NCI-H1930 (cell line): ENCODE data around the gene ZNF784.

ENCODE experiments used
- DNase-seq, 2 experiments: peaks; one replicate each; lab custom pipeline; 2025; lab: John Stamatoyannopoulos, UW

Gene ZNF784

DNA sequence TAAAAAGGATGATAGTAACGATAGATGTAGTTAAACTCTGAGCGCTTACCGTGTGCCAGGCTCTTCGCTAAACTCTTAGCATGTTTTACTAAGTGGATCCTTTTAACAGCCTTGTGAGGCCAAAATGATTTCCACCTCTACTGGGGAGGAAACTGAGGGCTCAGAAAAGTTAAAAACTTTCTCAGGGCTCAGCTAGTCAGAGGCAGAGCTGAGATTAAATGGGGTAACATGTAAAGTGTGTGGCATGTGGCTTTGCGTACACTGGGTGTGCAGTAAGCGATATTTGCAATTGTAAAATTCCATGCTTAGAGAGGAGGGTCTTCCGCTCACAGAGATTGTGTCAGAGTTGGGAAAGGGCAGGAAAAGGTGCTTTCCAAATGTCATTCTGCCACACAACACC is 32.2 kb upstream of the ZNF784 start:
- no peak for DNase-seq

DNA sequence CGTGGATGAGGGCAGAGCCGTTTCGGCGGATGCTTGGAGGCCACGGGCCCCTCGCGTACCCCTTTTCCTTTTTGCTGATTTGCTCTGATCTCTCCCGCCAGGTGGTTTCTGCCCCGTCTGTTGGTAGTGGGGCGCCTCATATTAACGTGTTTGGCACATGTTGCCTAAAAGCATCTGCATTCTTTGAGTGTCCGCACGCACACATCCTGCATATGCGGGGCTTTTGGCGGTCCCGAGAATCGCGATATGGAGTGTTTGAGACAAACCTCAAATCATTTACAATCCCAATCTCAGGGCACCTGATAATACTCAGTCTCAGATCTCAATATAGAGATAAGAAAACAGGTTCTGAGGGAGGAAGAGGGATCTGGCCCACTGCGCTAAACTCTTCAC is 31.3 kb upstream of the ZNF784 start:
- DNase-seq = no peak

DNA sequence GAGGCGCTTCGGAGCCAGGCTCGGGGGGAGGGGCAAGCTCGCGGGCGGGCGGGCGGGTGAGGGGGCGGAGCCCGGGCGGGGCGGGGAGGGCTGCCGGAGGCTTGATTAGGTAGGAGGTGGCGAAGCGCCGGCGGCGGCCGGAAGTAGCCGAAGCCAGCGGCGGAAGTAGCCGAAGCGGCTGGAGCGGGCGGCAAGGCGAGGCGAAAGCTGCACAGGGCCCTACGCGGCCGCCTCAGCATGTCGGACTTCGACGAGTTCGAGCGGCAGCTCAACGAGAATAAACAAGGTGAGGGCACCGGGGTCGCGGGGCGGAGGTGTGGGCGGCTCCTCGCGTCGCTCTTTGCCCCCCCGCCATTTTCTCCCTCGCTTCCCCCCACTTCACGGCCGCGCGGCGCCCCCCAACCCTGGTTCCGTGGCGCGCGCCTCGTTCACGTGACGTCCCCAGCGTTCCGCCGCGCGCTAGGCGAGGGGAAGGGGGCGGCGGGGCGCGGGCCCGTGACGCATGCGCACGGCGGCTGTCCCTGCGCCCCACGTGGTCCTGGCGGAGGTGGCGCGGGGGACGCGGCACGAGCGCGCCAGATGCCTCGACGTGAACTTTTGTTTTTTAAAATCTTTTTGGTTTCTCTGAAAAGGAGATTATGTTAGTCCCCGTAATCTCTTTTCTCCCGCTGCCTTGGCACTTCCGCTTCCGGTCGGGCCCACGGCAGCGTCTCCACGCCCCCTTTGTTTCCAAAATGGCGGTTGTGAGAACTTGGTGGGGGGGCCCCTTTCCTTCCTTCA is 30.7 kb upstream of the ZNF784 start, which contains the start of gene U2AF2:
Gene U2AF2, plus strand, starts transcription at position 168 of the 780 bp plus-strand sequence. Its CDS starts 70 bp downstream, at position 238.
- peak; percentile 96 to 98 for DNase-seq

DNA sequence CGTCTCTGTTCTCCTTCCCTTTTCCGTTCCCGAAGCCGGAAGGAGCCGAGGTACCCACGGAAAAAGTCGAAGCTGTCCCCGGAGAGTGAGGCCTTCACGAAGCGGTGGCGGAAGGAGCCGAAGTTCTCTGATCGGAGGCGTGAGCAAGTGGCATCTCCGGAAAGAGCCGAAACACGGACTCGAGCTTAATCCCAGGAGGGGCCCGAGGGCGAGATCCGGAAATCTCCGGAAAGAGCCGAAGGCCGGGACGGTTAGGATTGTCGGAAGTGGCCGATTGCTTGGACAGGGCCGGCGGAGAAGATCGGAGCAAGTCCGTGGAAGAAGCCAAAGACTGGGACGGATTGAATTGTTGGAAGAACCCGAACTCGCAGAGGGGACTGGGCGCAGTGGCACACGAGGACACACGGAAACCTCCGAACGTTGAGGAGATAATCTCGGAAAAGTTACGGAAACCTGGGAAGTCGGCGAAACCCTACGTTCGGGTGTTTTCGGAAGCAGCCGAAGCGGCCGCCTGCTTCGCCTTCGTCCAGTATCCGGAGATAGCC is 30.0 kb upstream of the ZNF784 start:
- DNase-seq = peak; percentile 100

DNA sequence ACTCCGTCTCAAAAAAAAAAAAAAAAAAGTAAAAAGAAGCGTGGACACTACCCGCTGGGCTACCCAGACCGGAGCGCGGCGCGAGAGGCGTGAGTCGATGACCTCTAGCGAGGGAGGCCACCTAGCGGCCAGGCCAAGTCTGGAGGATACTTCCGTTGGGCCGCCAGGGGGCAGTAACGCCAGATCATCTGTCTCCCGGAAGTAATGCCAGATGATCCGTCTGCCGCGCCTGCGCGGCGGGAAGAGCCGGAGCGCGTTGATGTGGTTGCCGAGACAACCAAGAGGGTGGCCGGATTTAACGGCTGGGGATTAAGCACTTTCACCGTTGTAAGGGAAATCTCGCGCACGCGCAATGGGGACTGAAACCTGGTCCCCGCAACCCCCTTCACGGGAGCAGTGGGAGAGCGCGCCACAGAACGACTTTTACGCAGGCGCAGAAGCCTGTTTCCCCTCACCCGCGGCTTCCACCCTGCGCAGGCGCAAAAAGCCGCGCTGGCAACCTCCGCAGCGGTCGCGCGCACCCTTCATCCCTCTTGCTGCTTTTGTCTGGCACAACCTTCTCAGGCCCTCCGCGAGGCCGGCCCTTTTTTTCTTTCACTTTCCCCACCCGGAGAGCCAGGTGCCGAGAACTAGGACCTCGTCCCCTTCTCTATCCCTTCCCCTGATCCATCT is 29.4 kb upstream of the ZNF784 start:
- DNase-seq = peak; percentile 99 to 100

DNA sequence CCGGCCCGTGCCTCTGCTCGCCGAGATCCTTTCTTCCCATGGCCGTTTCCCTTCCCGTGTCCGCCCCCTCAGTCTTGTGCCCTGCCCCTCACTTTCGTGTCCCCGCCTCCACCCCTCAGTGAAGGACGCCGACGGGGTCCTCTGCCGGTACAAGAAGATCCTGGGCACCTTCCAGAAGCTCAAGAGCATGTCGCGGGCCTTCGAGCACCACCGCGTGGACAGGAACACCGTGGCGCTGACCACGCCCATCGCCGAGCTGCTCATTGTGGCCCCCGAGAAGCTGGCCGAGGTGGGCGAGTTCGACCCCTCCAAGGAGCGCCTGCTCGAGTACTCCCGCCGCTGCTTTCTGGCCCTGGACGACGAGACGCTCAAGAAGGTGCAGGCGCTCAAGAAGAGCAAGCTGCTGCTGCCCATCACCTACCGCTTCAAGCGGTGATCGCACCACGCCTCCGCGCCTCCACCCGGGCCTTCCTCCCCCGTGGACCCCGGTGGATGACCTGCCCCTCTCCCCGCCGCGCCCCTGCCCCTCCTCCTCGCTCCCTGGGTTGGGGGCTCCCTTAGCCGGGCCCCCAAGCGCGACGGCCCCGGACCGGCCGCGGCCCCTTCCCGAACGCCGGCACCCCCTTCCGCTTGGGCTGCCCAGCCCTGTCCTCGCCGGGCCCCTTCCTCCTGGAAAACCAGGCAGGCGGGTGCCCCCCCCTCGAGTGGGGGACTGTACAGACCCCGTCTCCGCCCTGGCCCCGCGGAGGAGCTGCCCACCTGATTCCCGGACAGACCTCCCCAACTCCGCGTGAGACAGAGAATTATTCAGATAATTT is 28.2 kb upstream of the ZNF784 start:
- no peak for DNase-seq

DNA sequence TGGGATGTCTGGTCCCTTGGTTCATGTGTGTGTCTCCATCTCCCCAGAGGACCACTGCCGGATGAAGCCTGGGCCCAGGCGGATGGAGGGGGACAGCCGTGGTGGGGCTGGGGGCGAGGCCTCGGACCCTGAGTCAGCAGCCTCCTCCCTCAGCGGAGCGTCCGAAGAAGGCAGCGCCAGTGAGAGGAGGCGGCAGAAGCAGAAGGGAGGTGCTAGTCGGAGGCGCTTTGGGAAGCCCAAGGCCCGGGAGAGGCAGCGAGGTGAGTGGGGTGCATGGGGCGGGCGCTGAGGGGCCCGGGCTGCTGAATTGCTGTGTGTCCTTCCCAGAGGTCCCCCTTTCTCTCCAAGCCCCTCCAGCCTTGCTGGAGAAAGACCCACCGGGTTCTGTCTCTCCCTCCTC is 26.9 kb upstream of the ZNF784 start:
- no peak for DNase-seq

DNA sequence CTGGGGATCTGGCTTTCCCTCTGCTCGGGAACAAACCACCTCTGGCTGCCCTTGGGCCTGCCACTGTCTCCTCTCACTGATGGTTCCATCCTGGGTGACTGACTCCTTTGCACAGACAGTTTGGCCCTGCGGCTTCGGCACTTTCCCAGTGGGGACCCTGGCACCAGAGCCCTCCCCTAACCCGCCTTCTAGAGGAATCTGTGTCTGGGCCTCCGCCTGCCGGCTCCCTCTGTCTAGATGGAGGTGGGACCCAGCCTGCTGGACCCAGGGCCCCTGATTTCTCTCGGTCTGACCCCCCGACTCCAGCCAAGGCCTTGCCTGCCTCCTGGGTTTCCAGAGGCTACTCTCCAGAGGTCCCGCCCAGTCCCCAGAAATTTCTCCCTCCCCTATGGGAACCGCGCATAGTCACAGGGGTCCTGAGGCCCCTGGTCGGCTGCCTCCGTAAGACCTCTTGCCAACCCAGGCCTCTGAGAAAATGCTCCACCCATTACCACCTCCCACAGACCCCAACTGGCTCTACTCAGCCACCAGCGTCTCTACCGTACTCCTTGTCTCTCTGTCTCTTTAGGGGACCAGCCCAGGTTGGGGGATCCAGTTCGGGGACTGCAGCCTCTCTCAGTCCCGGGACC is 26.4 kb upstream of the ZNF784 start:
- no peak for DNase-seq

DNA sequence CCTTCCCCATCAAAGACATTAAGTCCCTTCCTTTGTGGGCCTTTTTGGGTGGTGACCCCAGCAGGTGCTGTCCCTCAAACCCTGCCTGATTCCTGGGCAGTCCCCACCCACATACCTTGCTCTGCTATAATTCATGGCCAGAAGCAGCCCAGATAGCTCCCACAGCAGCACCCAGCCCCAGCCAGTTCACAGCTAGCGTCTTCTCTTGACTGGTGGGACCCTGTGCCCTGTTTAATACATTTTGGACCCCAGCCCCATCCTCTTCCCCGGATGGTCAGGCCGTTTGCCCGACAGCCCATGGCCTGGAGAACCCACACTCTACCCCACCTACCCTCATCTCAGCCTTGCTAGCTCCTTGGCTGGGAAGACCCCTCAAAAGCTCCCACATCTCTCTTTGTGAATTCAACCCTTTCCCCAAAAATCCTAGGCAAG is 25.8 kb upstream of the ZNF784 start:
- no peak for DNase-seq

DNA sequence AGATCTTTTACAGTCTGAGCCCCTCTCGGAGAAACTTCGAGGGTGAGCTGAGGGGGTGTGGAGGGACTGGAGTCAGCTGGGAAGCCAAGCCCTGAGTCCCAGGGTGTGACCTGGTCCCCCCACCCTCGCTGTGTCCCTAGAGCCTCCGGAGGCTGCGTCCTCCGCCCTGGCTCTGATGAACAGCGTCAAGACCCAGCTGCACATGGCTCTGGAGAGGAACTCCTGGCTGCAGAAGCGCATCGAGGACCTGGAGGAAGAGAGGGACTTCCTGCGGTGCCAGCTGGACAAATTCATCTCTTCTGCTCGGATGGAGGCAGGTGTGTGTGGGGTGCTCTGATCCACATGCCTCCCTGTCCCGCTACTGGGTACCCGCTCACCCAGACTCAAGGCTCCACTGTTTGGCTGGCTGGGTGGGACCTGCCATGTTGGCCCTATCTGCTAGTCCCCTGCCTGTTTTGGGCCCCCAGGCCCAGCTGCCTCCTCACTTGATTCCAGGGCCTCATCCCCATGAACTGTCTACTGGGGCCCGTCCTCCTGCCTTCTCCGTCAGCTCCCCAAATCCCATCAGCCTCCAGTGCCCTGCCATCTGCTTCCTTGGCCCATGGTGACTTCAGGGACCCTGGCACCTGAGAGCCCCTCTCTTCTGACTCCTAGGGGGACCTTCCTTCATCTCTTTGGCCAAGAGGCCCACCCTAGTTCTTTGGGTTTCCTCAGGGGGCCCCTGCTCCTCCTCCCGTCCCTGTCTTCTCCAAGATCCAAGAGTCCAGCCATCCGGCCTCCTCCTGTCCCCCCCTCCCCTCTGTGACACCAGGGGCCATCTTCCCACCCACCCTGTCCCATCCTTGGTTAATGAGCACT is 25.1 kb upstream of the ZNF784 start:
- no peak for DNase-seq

DNA sequence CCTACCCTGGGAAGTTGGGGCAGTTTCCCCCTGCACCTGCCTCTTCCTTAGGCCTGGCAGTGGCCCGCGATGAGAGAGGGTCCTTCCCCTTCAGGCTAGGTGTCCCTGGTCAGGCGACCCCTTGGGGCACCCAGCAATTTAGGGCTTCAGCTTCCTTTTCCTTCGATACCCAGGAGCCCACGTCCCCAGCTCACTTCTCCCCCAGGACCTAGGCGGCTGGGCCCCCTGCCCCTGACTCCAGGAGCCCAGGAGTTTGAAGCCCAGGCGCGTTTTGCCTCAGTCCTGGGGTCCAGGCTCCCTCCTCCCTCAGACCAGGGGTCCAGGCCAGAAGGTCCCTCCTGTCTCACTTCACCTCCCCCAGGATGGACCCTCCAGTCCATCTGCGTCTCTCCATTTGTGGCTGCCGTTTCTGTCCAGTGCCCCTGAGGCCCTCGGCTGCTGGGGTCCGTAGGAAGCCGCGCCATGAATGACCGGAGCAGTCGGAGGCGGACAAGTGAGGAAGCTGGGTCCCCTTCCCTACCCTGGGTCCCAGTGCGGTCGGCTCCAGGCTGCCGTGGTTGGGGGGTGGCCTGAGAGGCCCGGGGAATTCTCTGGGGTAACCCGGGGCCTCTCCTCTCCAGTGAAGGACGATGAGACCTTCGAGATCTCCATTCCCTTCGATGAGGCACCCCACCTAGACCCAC is 24.4 kb upstream of the ZNF784 start:
- DNase-seq = no peak

DNA sequence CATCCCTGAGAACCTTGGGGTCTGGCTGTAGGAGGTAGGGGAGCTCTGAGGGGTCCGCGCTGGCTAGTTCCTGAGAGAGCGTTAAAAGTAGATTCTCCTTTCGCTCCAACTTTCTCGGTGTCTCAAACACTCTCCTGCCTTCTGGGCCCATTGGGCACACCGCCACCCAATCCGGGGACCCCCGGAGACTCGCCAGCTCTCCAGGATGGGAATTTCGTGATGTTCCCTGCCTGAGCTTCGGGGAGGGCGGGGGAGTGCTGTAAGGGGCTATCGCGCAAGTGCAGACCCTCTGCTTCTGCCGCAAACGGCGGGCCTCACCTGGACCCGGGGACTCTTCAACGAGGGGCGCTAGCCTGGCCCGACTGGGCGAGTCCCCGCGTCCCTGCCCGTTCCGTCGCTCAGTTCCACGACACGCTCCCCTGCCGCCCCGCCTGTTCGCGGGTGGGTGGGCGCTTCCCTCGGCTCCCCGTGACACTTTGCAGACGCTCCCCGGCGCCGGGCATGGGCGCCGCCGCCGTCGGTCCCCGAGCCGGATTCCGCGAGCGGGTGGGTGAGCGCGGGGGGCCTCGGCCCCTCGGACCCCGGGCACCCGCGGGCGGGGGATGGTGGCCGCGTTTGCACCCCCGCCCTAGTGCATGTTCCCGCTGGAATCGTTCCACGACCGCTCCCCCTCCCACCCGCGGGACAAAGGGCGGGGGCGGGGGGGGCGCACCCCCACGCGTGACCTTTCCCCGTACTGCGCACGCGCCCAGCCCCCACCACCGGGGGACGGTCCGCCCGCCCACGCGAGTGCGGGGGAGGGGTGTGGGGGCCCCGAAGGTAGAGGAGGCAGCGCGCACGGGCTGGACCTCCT is 23.6 kb upstream of the ZNF784 start, which contains the start of gene CCDC106:
Gene CCDC106, plus strand, starts transcription at position 481 of the 853 bp plus-strand sequence. CDS start 835 bp downstream, outside the sequence.
- DNase-seq = peak; percentile 61 to 84

DNA sequence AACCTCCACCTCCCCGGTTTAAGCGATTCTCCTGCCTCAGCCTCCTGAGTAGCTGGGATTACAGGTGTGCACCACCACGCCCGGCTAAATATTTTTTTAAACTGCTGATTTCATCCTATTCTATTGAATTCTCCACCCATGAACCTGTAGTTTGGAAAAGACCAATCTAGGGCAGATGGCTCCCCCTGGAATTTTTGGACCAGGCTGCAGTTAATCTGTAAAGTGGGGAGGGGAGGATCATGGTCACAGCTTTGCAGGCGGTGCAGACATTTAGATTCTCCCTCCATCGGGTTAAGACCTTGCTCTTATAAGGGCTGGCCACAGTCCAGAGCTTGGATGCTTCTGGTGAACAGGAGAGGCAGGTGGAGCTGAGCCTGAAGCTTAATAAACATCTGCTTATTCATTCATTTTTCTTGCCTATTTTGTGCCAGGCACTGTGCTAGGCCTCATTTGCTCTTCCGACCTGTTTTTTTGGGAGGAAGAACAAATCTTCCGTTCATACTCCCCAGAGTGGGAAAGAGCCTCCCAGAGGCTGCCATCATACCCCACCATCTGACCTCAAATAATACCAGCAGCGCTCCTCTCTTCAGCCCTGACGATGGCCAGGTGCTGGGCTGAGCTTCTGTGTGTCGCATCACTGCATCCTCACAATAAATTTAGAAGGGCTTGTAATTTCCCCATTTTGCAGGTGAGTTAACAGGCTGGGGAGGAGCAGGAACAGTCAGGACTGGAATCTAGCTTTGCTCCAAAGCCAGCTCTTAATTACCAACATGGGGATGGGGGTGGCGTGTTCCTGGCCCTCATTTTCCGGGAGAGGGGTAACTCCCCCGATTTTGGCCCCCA is 22.7 kb upstream of the ZNF784 start:
- no peak for DNase-seq

DNA sequence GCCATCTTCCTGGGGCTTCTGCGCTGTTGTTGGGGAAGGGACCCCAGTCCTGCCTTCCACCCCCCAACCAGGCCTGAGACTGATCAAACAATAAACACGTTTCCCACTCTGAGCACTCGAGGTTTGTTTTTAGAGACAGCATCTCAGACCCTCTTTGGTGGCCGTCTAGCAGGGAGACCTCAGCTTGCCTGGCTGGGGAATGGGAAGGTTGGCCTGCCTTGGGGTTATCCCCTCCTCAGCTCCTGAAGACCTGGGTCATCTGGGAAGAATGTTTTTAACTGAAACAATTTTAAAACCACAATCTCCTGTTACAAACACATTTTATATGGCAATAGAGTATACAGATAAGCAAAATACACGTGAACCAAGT is 21.1 kb upstream of the ZNF784 start:
- no peak for DNase-seq

DNA sequence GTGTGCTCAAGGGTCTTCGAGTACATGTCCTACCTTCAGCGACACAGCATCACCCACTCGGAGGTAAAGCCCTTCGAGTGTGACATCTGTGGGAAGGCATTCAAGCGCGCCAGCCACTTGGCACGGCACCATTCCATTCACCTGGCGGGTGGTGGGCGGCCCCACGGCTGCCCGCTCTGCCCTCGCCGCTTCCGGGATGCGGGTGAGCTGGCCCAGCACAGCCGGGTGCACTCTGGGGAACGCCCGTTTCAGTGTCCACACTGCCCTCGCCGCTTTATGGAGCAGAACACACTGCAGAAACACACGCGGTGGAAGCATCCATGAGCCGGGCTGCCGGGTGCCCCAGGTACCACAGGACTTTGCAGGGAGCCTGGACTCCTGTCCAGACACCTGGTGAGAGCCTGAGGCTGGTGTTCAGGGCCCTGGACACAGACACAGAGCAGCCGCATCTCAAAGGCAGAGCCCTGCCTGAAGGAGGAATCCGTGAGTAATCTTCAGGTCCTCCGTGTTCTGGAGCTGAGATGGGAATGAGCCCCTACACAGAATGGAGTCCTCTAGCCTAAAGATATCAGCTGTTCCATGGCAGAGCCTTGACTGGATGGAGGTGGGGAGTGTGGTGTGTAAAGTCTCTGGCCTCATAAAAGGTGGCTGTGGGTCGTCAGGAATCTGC is 20.6 kb upstream of the ZNF784 start:
- DNase-seq = no peak

DNA sequence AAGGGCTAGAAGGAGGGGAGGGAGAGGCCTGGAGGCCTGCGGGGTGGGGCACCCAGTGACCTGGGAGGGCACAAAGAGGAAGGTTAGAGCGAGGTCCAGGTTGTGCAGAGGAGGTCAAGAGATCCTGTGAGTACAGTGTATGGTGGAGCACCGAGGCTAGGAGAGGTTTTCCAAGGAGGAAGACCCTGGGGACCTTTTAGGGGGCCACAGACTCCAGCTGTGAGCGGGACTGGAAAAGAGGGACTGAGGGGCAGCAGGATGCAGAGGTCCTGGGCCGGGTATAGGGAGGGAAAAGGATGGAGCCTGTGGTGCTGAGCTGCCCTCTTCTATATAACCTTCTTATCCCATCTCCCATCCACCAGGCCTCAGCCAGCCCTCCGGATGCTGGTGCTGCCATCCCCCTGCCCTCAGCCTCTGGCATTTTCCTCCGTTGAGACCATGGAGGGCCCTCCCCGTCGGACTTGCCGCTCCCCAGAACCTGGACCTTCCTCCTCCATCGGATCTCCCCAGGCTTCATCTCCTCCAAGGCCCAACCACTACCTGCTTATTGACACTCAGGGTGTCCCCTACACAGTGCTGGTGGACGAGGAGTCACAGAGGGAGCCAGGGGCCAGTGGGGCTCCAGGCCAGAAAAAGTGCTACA is 19.9 kb upstream of the ZNF784 start:
- no peak for DNase-seq

DNA sequence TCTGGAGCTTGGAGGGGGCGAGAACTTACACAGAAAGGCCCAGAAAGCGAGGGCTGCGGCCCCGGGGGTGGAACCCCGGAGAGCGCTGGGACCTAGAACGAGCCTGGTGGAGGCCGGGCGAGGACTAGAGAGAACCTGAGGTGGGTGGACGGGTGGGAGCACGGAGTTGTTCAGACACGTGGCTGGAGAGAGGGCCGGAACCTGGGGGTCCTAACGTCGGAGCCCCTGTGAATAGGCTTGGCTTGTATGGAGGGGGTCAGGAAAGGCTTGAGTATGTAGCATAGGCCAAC is 19.5 kb upstream of the ZNF784 start:
- no peak for DNase-seq
